ENCODE data around the gene ZDHHC16.

DNA sequence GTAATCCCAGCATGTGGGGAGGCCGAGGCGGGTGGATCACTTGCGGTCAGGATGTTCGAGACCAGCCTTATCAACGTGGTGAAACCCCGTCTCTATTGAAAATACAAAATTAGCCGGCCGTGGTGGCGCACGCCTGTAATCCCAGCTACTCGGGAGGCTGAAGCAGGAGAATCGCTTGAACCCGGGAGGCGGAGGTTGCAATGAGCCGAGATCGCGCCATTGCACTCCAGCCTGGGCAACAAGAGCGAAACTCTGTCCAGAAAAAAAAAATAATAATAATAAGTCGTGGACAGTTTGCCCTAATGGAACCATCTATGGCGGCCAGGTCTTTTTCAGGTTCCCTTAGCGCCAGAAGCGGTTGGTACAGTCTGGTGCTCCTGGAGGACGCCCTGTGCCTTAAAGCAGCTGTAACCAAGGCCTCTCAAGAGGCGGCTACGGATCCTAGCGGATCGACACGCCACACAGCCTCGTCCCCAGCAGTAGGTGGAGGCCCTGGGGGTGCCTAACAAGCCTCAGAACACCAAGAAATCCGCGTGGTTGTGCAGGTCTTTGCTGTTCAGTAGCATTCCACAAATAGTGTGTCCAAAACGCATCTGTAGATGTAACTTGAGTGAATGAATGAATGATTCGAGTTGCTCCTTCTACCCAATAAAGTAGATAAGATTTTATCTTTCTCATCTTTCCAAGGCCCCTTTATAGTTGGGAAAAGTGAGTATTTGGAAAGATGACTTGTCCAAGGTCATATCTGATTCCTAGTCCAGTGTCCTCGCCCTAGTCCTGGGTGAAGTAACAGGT, 19.0 kb upstream of the ZDHHC16 start:
- TF ChIP-seq RFX5 (IDR thresholded peaks at IDR 0.05; ENCODE audit: low read depth, low read length) (no peak), USF2 (IDR thresholded peaks at IDR 0.05; ENCODE audit: borderline replicate concordance, low read depth, low read length) (no peak), CTCF (IDR thresholded peaks at IDR 0.05 in 2 of 3, conservative IDR thresholded peaks at IDR 0.05 in 1 of 3; ENCODE audit: control insufficient read depth in 2 of 3, extremely low read depth in 1 of 3, insufficient read depth in 1 of 3, low read depth in 3 of 3, low read length in 3 of 3) (no peak), EGR1 (IDR thresholded peaks at IDR 0.05; ENCODE audit: borderline replicate concordance in 1 of 2, low read depth in 2 of 2, low read length in 2 of 2) (no peak), ZBTB40 (IDR thresholded peaks at IDR 0.05; ENCODE audit: borderline replicate concordance) (no peak; the same call in 1 of the 2 replicates), NFYA (IDR thresholded peaks at IDR 0.05; ENCODE audit: borderline replicate concordance, low read depth, low read length) (no peak), JUNB (IDR thresholded peaks at IDR 0.05) (no peak), E2F4 (IDR thresholded peaks at IDR 0.05; ENCODE audit: low read depth, low read length) (no peak), CEBPB (IDR thresholded peaks at IDR 0.05; ENCODE audit: borderline replicate concordance in 1 of 2, low read depth in 2 of 2, low read length in 2 of 2) (no peak), NFYB (IDR thresholded peaks at IDR 0.05; ENCODE audit: insufficient read depth, low read depth, low read length) (no peak), CHD4 (IDR thresholded peaks at IDR 0.05) (no peak), ATF2 (IDR thresholded peaks at IDR 0.05; ENCODE audit: low read length) (no peak)
- TF ChIP-seq, protein P1, sequence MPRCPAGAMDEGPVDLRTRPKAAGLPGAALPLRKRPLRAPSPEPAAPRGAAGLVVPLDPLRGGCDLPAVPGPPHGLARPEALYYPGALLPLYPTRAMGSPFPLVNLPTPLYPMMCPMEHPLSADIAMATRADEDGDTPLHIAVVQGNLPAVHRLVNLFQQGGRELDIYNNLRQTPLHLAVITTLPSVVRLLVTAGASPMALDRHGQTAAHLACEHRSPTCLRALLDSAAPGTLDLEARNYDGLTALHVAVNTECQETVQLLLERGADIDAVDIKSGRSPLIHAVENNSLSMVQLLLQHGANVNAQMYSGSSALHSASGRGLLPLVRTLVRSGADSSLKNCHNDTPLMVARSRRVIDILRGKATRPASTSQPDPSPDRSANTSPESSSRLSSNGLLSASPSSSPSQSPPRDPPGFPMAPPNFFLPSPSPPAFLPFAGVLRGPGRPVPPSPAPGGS (IDR thresholded peaks at IDR 0.05; ENCODE audit: borderline replicate concordance, insufficient read depth, low read depth, low read length, poor library complexity, severe bottlenecking) = no peak

Measured in GM12878 (cell line).